ENCODE results near the gene RPUSD1.

GRCh38 chr16:793414-793813 is 5.2 kb upstream of the RPUSD1 start:
- TF ChIP-seq GATA3 (IDR thresholded peaks at IDR 0.05; ENCODE audit: low read depth, low read length) (no peak), GATA2 (IDR thresholded peaks at IDR 0.05; ENCODE audit: low read depth, low read length) (no peak)
